Measurements from ENCODE around the gene SLC18A3.

SLC18A3 gene

DNA sequence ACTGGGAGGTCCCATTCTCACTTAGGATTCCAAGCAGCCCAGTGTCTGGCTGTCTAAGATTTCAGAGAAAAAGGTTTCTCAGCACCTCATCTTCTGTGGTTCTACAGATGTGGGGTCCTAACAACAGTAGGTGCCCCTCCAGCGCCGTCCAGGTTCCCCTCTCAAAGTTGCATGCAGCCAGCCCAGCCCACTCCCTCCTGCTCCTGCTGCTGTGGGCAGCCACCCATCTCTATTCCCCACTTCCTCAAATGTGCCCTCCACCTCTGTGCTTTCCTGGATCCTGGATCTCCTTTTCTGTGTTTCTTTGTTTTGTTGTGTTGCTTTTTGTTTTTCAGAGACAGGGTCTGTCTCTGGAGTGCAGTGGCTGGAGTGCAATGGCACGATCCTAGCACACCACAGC lies 13.3 kb upstream of the SLC18A3 start:
- DNase-seq, result no peak

- DNase-seq, result no peak
Measured at GRCh38 chr10:49597426-49598163, 12.5 kb upstream of the SLC18A3 start.

GRCh38 chr10:49598164-49598856 lies 11.8 kb upstream of the SLC18A3 start:
- DNase-seq, result no peak

DNA sequence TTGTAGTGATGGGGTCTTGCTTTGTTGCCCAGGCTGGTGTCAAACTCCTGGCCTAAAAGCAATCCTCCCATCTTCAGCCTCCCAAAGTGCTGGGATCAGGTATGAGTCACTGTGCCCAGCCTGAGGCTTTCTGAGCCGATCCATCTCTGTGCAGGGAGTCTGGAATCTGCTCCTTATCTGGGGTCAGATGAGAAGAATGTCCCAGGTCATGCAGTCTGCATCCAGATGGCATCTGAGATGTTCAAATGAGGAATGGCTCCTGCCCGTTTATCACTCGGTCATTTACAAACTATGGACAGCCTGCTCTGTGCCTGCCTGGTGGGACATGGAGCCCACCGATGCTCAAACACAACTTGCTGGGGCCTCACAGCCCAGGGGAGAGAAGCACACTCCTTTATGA lies 11.1 kb upstream of the SLC18A3 start:
- no peak for DNase-seq

DNA sequence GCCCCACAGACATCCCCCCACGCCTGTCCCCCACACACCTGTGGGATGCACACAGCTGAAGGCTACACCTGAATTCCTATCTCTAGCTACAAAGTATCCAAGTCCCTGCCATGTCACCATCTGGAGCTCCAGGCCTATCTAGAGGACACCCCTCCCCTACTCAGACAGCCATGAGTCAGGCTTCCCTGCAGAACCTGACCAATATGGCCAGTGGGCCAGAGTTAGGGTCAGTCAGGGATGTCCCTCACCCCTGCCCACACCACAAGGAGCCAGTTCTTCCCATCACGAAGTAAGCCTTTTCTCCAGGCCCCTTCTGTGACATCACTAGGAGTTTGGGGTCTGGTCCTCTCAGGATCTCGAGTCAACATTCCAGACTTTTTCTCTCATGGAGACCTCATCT lies 10.6 kb upstream of the SLC18A3 start:
- DNase-seq, result no peak

DNA sequence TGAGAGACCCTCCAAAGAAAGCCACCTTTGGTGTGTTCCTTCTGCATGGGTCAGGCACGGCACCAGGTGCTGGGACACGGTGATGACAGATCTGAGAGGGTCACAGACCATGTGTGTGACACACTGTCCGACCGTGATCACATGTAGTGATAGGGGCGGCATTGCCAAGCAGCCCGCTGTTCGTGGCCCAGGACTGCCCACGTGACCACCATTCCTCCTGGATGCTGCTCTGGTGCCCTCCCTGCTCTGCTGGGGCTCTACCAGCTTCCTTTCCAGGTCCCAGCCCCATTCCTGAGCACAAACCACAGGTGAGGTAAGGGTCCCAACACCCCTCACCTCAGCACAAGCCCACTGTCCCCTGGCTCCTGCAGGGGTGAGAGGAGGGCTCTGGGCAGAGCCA lies 10.1 kb upstream of the SLC18A3 start:
- DNase-seq, result no peak

GRCh38 chr10:49600781-49601400 lies 9.2 kb upstream of the SLC18A3 start:
- no peak for DNase-seq

- DNase-seq, result no peak
Measured at GRCh38 chr10:49601857-49602256, 8.3 kb upstream of the SLC18A3 start.

DNA sequence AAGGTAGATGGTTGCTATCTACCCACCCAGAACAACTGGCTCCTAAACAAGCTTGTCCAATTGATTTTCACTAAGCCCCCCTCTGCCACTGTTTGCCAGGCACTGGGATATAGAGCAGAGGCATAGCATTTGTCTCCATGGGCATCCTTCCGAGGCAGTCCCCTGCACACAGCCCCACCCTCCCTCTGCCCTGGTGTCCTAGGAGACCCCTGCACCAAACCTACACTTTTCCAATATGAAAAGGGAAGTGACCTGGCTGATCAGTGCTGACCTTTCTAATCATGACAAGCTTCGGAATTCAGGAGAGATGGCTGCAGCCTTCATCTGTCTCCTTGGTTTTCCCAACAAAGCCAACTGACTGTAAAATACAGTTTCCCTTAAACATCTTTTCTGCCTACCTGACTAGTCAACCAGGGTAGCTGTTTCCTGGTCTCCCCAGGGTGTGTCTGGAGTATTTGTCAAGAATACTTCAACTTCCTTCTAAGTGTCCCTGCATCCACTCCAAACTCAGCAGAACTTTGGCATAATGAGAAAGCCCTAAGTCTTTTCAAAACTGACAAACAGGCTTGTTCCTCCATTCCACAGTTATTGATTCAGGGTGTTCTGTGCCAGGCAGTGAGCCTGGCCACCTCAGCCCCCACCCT lies 7.6 kb upstream of the SLC18A3 start:
- no peak for DNase-seq

- no peak for DNase-seq
Measured at GRCh38 chr10:49605216-49605938, 4.7 kb upstream of the SLC18A3 start.

DNA sequence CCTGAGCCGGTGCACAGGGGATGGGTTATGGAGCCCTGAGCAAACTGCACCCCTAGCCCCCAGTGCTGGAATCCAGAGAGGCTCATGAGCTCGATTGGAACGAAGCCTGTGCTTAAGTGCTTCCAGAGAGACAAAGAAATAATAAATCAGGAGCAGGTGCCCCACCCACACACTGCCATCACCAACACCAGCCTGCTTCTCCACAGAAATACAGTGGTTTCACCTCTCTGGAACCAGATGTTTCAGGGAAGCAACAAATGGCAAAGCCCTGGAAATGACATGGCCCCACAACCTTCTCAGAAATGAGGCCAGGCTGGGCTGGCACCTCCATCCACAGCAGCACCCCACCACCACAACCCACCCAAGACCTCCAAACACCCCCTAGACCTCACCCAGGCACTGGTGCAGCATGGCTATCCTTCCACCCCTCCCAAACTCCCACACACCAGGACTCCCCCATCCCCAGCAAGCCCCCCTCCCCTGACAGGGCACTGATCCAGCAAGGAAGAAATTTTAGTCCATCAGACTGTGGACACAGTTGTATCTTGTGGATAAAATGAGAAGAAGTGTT lies 4.1 kb upstream of the SLC18A3 start:
- DNase-seq, result no peak

DNA sequence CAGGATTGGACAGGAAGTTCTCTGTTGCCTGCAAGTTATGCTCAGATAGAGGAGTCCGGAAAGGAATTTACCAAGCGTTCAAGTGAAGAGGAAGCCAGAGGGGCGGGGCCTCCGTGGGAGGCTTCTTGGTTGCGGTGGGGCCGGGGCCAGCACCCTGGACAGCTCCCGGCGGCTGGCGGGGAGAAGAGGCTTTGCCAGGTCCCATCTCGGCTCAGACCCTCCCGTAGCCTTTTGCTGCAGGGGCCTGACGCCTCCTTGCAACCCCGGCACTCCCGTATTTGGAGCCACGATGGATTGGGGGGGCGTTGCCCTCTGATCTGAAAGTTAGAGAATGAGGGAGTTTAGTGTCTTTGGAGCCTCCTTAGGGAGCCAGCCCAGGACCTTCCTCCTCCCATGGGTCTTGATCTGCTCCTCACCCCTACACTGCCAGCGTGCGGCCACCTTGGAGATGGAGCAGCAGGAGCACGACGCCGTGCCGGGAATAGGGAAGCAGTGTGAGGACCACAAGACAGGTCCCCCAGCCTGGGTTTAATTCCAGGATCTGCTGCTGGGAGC lies 3.1 kb upstream of the SLC18A3 start:
- peak; percentile 51 for DNase-seq

DNA sequence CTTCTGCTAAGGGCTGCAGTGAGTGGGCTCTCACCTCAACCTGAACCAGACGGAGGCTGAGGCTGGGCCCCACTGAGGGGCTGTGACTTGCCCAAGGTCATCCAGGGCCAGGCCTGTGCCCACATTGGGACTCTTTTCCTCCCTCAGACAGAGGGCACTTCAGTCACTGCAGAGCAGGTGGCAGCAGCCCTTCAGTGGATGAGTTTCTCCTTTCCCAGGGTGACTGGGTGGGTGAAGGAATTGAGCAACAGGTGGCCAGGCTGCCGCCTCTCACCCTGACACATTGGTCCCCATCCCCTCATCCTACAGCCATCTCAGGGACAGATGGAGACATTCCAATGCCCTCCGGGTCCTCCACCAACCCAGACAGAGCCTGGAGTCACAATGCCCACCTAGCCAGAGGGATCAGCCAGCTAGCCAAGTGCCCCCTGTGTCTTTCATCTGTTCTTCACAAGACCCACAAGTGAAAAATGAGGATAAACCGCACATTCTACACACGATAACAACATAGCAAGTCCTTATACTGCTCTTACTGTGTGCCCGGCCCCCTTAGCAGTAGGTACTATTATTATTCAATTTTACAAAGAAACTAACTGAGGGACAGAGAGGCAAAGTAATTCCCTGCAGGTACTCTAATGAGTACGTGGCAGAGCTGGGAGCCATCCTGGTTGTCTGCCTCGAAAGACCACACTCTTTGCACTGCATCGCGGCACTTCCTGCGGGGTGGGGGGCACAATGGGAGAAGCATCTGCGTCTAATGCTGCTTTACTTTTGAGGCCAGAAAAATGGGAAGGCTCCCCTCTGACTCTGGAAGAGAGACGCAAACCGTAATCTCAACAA lies 1.7 kb upstream of the SLC18A3 start:
- no peak for DNase-seq

GRCh38 chr10:49609006-49609282 lies 1.2 kb upstream of the SLC18A3 start:
- no peak for DNase-seq

DNA sequence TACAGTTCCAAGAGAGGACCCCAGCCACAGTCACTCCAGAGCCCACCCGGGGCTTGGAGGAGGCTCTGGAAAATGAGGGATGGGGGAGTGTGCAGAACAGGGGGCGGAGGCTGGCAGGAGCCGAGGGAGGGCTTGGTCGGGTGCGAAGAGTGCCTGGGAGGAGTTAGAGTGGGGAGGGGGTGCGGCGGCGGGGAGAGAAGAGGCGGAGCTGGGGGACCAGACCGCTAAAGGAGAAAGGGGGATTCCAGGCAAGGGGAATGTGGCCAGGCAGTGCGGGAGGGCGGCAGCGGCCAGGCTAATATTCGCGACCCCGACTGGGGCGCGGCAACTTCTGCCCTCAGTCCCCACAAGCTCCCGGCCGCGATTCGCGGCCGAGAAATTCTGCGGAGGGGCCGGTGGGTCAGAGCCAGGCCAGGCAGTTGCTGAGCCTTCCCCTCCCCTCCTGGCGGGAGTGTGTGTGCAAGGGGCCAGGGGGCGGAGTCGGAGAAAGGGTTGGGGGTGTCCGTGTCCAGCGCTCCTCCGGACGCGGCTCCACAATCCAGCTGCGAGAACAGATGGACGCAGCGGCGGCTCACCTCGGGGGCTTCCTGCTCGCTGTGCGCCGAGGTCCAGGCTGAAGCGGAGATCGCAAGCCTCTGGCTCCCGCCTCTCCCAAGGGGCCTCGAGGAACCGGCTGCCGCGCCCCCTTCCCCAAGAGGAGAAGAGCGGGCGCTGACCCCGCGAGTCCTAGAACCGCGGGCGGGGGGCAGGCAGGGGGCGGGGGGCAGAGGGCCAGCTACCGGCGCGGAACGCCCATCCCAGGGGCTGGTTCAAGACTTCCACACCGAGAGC lies 612 bp upstream of the SLC18A3 start:
- DNase-seq, result no peak

- DNase-seq, result no peak
Measured at GRCh38 chr10:49610458-49611165, 502 bp downstream of the SLC18A3 start.

DNA sequence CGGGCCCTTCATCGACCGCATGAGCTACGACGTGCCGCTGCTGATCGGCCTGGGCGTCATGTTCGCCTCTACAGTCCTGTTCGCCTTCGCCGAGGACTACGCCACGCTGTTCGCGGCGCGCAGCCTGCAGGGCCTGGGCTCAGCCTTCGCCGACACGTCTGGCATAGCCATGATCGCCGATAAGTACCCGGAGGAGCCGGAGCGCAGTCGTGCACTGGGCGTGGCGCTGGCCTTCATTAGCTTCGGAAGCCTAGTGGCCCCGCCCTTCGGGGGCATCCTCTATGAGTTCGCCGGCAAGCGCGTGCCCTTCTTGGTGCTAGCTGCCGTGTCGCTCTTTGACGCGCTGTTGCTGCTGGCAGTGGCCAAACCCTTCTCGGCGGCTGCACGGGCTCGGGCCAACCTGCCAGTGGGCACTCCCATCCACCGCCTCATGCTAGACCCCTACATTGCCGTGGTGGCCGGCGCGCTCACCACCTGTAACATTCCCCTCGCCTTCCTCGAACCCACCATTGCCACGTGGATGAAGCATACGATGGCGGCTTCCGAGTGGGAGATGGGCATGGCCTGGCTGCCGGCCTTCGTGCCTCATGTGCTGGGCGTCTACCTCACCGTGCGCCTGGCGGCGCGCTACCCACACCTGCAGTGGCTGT lies 1.2 kb downstream of the SLC18A3 start:
- DNase-seq, result no peak

DNA sequence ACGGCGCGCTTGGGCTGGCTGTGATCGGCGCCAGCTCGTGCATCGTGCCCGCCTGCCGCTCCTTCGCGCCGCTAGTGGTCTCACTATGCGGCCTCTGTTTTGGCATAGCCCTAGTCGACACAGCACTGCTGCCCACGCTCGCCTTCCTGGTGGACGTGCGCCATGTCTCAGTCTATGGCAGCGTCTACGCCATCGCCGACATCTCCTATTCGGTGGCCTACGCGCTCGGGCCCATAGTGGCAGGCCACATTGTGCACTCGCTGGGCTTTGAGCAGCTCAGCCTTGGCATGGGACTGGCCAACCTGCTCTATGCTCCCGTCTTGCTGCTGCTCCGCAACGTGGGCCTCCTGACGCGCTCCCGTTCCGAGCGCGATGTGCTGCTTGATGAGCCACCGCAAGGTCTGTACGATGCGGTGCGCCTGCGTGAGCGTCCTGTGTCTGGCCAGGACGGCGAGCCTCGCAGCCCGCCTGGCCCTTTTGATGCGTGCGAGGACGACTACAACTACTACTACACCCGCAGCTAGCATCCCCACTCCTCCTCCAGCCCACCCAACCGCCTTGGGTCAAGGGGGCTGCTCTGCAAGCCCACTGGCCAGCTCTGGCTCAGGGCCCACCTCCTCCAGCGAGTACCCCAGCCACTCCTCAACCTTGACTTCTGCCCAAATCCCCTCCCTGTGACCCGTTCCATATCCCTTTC lies 1.9 kb downstream of the SLC18A3 start:
- no peak for DNase-seq

All from stimulated activated CD4-positive, alpha-beta T cell treated with anti-CD3 and anti-CD28 coated beads, Interleukin-4, amount 100 ng/mL, for 24 hours (primary cell).